ENCODE data around the gene PAFAH1B2.

- TF ChIP-seq CTCF (IDR thresholded peaks at IDR 0.05): no peak
- TF ChIP-seq POLR2AphosphoS5 (IDR thresholded peaks at IDR 0.05): peak in 1 of 3 donors; percentile 9
- TF ChIP-seq POLR2A (IDR thresholded peaks at IDR 0.05): no peak
Measured at GRCh38 chr11:117200813-117201657, 56.9 kb downstream of the PAFAH1B2 start.

Measured in breast epithelium (tissue), 3 donors.